Stimulated activated CD8-positive, alpha-beta memory T cell treated with anti-CD3 and anti-CD28 coated beads, Interleukin-7, amount 100 ng/mL, for 4 hours (primary cell): ENCODE measurements around the gene INTU.

ENCODE experiments used
- DNase-seq, 2 donors: peaks; one replicate each; pipeline ENCODE4 v3.0.0-alpha.2; 2020; ENCODE audit warnings: low read depth in 2 of 2

INTU gene

DNA sequence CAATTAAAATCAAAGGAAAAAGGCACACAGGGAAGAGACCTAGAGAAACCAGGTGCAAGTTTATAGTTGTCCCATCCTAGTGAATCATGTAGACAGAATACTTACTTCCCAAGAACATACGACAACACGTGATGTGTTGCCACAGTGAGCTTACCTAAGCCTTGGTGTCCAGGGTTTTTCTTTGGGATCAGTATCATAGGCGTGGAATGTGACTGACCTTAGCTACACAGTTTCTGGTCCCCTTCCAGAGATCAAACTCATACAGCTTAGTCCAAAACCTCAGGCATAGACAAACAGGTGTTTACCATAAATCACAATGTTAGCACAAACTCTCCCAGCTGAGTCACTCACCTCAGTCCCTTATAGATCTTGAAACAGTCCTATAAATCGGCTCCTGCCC, 115.1 kb downstream of the INTU start:
- DNase-seq: no peak

- DNase-seq: no peak
Observed at GRCh38 chr4:127748957-127749356, 116.2 kb downstream of the INTU start.

DNA sequence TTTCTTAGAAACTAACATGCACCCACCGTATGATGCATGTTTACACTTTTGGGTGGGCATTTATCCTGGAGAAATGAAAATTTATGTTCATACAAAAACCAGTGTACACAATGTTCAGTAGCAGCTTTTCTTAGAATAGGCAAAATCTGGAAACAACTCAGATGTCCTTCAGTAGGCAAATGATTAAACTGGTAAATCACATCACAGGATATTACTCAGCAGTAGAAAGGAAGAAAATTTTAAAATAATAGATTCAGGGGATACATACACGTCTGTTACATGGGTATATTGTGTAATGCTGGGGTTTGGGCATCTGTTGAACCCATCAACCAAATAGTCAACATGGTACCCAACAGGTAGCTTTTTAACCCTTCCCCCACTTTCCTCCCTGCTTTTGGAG, 124.1 kb downstream of the INTU start:
- DNase-seq: no peak

- no peak for DNase-seq
Observed at GRCh38 chr4:127759228-127759820, 126.6 kb downstream of the INTU start.

GRCh38 chr4:127759893-127760292, 127.1 kb downstream of the INTU start:
- DNase-seq: no peak

DNA sequence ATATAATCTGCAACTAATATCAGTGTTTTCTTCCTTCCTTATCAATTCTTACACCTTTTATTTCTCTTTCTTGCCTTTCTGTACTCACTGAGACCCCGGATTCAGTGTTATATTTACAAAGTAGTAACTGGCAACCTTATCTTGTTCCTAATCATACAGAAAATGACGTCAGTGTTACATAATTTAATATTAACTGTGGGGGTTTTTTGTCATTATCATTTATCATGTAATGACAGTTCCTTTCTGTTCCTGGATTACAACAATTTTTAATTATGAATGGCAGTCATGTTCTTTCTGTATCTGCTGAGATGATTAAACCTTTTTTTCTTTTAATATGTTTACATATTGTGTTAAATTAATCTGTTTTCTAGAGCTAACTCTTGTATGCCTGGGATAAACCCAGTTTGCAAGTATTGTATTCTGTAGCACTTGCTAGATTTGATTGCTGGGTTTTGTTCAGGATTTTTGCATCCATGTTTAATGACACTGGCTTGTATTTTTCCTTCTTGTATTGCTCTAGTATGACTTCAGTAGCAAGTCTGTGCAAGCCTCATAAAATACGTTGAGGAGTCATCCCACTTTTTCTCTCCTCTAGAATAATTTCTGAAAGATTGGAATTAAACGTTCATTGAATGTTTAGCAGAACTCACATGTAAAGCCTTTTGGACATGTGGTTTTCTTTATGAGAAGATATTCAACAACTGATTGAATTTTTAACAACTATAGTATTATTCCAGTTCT, 138.9 kb downstream of the INTU start:
- DNase-seq: no peak

DNA sequence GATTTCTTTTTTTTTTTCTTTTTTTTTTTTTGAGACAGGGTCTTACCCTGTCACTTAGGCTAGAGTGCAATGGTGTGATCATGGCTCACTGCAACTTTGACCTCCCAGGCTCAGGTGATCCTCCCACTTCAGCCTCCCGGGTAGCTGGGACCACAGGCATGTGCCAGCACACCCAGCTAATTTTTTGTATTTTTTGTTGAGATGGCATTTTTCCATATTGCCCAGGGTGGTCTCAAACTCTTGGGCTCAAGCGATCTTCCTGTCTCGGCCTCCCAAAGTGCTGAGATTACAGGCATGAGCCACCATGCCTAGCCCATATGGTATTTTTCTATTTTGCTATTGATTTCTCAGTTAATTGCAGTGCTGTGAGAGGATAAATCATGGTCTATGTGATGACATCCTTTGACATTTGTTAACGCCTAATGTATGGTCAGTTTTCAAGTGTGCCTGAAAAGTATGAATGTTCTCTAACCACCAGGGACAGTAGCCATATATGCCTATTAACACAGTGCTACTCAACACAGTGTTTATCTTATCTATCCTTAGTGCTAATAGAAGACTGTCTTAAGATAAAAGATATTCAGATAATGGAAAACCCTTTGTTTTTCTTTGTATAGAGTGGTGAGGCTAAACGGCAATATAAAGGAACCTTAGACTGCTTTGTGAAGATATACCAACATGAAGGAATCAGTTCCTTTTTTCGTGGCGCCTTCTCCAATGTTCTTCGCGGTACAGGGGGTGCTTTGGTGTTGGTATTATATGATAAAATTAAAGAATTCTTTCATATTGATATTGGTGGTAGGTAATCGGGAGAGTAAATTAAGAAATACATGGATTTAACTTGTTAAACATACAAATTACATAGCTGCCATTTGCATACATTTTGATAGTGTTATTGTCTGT, 140.3 kb downstream of the INTU start:
- DNase-seq: no peak

- DNase-seq: no peak
Observed at GRCh38 chr4:127775843-127776242, 143.1 kb downstream of the INTU start.
